ENCODE measurements around the gene KLHL28. TPM values are rescaled to one million over a fixed set of nuclear protein-coding genes. Genes with fewer than 3 reads are reported as not detected.

KLHL28 gene
- total RNA-seq, 4 donors from 2014 or later, result 10.6 to 12.1 (median 11.0) TPM

- no peak overlapping the region for H3K4me3 ChIP-seq (ENCODE audit: low read depth, poor library complexity, severe bottlenecking)
- WGBS, 2 donors, result 29 to 32% methylated on average over 2 of the region's 2 CpGs
- DNase-seq (ENCODE audit: low spot score in 2 of 2), result no peak
- intact Hi-C loops (cut with DNase I; ENCODE audit: low total_unique reads), result no loop called here
- TF ChIP-seq POLR2A (IDR thresholded peaks at IDR 0.05) (no peak), CTCF (IDR thresholded peaks at IDR 0.05) (no peak)
These were observed 1.6 kb downstream of the KLHL28 start for GRCh38 chr14:44960146-44960545.

- no peak for TF ChIP-seq POLR2A (IDR thresholded peaks at IDR 0.05)
- TF ChIP-seq CTCF (IDR thresholded peaks at IDR 0.05), result no peak
- WGBS, 2 donors, result 71 to 74% methylated on average over 3 of the region's 3 CpGs
- H3K4me3 ChIP-seq (ENCODE audit: low read depth, poor library complexity, severe bottlenecking), result no peak overlapping the region
- DNase-seq (ENCODE audit: low spot score in 2 of 2), result no peak
- intact Hi-C loops (cut with DNase I; ENCODE audit: low total_unique reads), result no loop called here
These were observed 2.2 kb downstream of the KLHL28 start for GRCh38 chr14:44959538-44959937.

- WGBS, 2 donors, result 97 to 98% methylated on average over 3 of the region's 3 CpGs
- no peak overlapping the region for H3K4me3 ChIP-seq (ENCODE audit: low read depth, poor library complexity, severe bottlenecking)
- intact Hi-C loops (cut with DNase I; ENCODE audit: low total_unique reads), result no loop called here
- TF ChIP-seq POLR2A (IDR thresholded peaks at IDR 0.05) (no peak), CTCF (IDR thresholded peaks at IDR 0.05) (no peak)
- DNase-seq (ENCODE audit: low spot score in 2 of 2), result no peak
These were observed 4.9 kb downstream of the KLHL28 start for GRCh38 chr14:44956866-44957265.

GRCh38 chr14:44955528-44955927 lies 6.2 kb downstream of the KLHL28 start:
- WGBS, 2 donors, result 74 to 81% methylated on average over 3 of the region's 3 CpGs
- no peak for TF ChIP-seq POLR2A (IDR thresholded peaks at IDR 0.05)
- no peak for TF ChIP-seq CTCF (IDR thresholded peaks at IDR 0.05)
- H3K4me3 ChIP-seq (ENCODE audit: low read depth, poor library complexity, severe bottlenecking), result no peak overlapping the region
- intact Hi-C loops (cut with DNase I; ENCODE audit: low total_unique reads), result no loop called here
- no peak for DNase-seq (ENCODE audit: low spot score in 2 of 2)

GRCh38 chr14:44954750-44955149 lies 7.0 kb downstream of the KLHL28 start:
- WGBS, 2 donors, result 96 to 97% methylated on average over 3 of the region's 3 CpGs
- TF ChIP-seq POLR2A (IDR thresholded peaks at IDR 0.05), result no peak
- TF ChIP-seq CTCF (IDR thresholded peaks at IDR 0.05), result no peak
- no peak overlapping the region for H3K4me3 ChIP-seq (ENCODE audit: low read depth, poor library complexity, severe bottlenecking)
- intact Hi-C loops (cut with DNase I; ENCODE audit: low total_unique reads), result no loop called here
- no peak for DNase-seq (ENCODE audit: low spot score in 2 of 2)

GRCh38 chr14:44952391-44953110 lies 9.2 kb downstream of the KLHL28 start:
- no peak overlapping the region for H3K4me3 ChIP-seq (ENCODE audit: low read depth, poor library complexity, severe bottlenecking)
- intact Hi-C loops (cut with DNase I; ENCODE audit: low total_unique reads), result no loop called here
- no peak for TF ChIP-seq CTCF (IDR thresholded peaks at IDR 0.05)
- TF ChIP-seq POLR2A (IDR thresholded peaks at IDR 0.05), result no peak
- 89 to 93% methylated on average over 4 of the region's 4 CpGs for WGBS, 2 donors
- no peak for DNase-seq (ENCODE audit: low spot score in 2 of 2)

Data from lower leg skin (tissue), 4 donors.